ENCODE results near the gene BPI. TPM values are rescaled to one million over a fixed set of nuclear protein-coding genes. Genes with fewer than 3 reads are reported as not detected.
"Not testable (repeated sequence)": the region's sequence is repeated elsewhere in the genome, so short reads cannot be mapped to it uniquely, and the experiment has no call there.

Gene BPI
- total RNA-seq (not detected in 2 replicates), polyA plus RNA-seq (0.10 TPM in 1 of 2 replicates, not detected in the other), polyA minus RNA-seq (ENCODE audit: low replicate concordance) (not detected in 2 replicates)
- polyA plus RNA-seq (2012): not detected in 2 replicates

GRCh38 chr20:38303908-38304379 lies at the start of gene BPI:
BPI (plus strand) TSS chr20:38304156; CDS start chr20:38304224, 68 bp downstream.
- no peak within 1 kb of the TSS for H3K4me3 ChIP-seq (replicated peaks in 1 of 4; ENCODE audit: control extremely low read depth in 1 of 4, insufficient read depth in 1 of 4, low read depth in 3 of 4, low read length in 4 of 4)
- H3K27me3 ChIP-seq (ENCODE audit: control insufficient read depth, insufficient read depth, low read length): peaks cover 23% of the 10 kb centered on the region
- H3K79me2 ChIP-seq (ENCODE audit: control insufficient read depth, insufficient read depth, low read length): no peaks in the 10 kb centered on the region
- no peaks in the 10 kb centered on the region for H3K4me1 ChIP-seq (ENCODE audit: control insufficient read depth, extremely low read depth, insufficient read depth, low read length)
- H3K27ac ChIP-seq (ENCODE audit: insufficient read depth, low read length): no peak within 1 kb of the TSS
- H4K20me1 ChIP-seq (ENCODE audit: control insufficient read depth, extremely low read depth, insufficient read depth, low read length): no peaks in the 10 kb centered on the region
- H3K4me2 ChIP-seq (ENCODE audit: extremely low read depth, insufficient read depth, low read length): no peak within 1 kb of the TSS
- H2AFZ ChIP-seq (ENCODE audit: low read length): no peak within 1 kb of the TSS
- no peak for TF ChIP-seq CTCF (conservative IDR thresholded peaks at IDR 0.05 in 1 of 2, IDR thresholded peaks at IDR 0.05 in 1 of 2; ENCODE audit: low read depth in 1 of 2, low read length in 2 of 2)
- no peak for TF ChIP-seq EZH2 (IDR thresholded peaks at IDR 0.05; ENCODE audit: low read length, missing control alignments)
- peak in 1 of 2 donors; percentile 48 for DNase-seq (ENCODE audit: low read depth in 2 of 2)
- H3K36me3 ChIP-seq (ENCODE audit: control insufficient read depth, insufficient read depth, low read length): no peaks in the 10 kb centered on the region
- no peak within 1 kb of the TSS for H3K9ac ChIP-seq (ENCODE audit: insufficient read depth, low read length)
- H3K9me3 ChIP-seq (ENCODE audit: control insufficient read depth, insufficient read depth, low read depth, low read length): no peaks in the 10 kb centered on the region

- DNase-seq (ENCODE audit: low read depth in 2 of 2); H3K4me1 ChIP-seq (ENCODE audit: control insufficient read depth, extremely low read depth, insufficient read depth, low read length); H3K4me3 ChIP-seq (replicated peaks in 1 of 4; ENCODE audit: control extremely low read depth in 1 of 4, insufficient read depth in 1 of 4, low read depth in 3 of 4, low read length in 4 of 4); H2AFZ ChIP-seq (ENCODE audit: low read length); H4K20me1 ChIP-seq (ENCODE audit: control insufficient read depth, extremely low read depth, insufficient read depth, low read length); H3K9me3 ChIP-seq (ENCODE audit: control insufficient read depth, insufficient read depth, low read depth, low read length); H3K27ac ChIP-seq (ENCODE audit: insufficient read depth, low read length); H3K27me3 ChIP-seq (ENCODE audit: control insufficient read depth, insufficient read depth, low read length); H3K79me2 ChIP-seq (ENCODE audit: control insufficient read depth, insufficient read depth, low read length); H3K9ac ChIP-seq (ENCODE audit: insufficient read depth, low read length); H3K4me2 ChIP-seq (ENCODE audit: extremely low read depth, insufficient read depth, low read length); H3K36me3 ChIP-seq (ENCODE audit: control insufficient read depth, insufficient read depth, low read length): not testable (repeated sequence)
Measured at GRCh38 chr20:38254621-38255020, 49.3 kb upstream of the BPI start.

- no peaks in the 10 kb centered on the region for H3K36me3 ChIP-seq (ENCODE audit: control insufficient read depth, insufficient read depth, low read length)
- TF ChIP-seq CTCF (conservative IDR thresholded peaks at IDR 0.05 in 1 of 2, IDR thresholded peaks at IDR 0.05 in 1 of 2; ENCODE audit: low read depth in 1 of 2, low read length in 2 of 2): no peak
- no peaks in the 10 kb centered on the region for H3K27me3 ChIP-seq (ENCODE audit: control insufficient read depth, insufficient read depth, low read length)
- H2AFZ ChIP-seq (ENCODE audit: low read length): no peak overlapping the region
- no peak overlapping the region for H3K27ac ChIP-seq (ENCODE audit: insufficient read depth, low read length)
- no peaks in the 10 kb centered on the region for H4K20me1 ChIP-seq (ENCODE audit: control insufficient read depth, extremely low read depth, insufficient read depth, low read length)
- H3K4me2 ChIP-seq (ENCODE audit: extremely low read depth, insufficient read depth, low read length): no peak overlapping the region
- H3K4me3 ChIP-seq (replicated peaks in 1 of 4; ENCODE audit: control extremely low read depth in 1 of 4, insufficient read depth in 1 of 4, low read depth in 3 of 4, low read length in 4 of 4): no peak overlapping the region
- H3K4me1 ChIP-seq (ENCODE audit: control insufficient read depth, extremely low read depth, insufficient read depth, low read length): peaks cover 3% of the 10 kb centered on the region
- peak in 1 of 2 donors; percentile 79 for DNase-seq (ENCODE audit: low read depth in 2 of 2)
- no peaks in the 10 kb centered on the region for H3K9me3 ChIP-seq (ENCODE audit: control insufficient read depth, insufficient read depth, low read depth, low read length)
- no peaks in the 10 kb centered on the region for H3K79me2 ChIP-seq (ENCODE audit: control insufficient read depth, insufficient read depth, low read length)
- no peak overlapping the region for H3K9ac ChIP-seq (ENCODE audit: insufficient read depth, low read length)
Measured at GRCh38 chr20:38255393-38255792, 48.6 kb upstream of the BPI start.

Data from fibroblast of lung (primary cell).